NCI-H2171 (cell line): ENCODE measurements around the gene CPA4.

Experiments
- DNase-seq: peaks from one replicate; lab custom pipeline; 2025; lab: John Stamatoyannopoulos, UW

The CPA4 gene

GRCh38 chr7:130364451-130364850, 71.5 kb downstream of the CPA4 start:
- DNase-seq = no peak

- DNase-seq = peak; percentile 48
Observed at GRCh38 chr7:130365088-130365487, 72.1 kb downstream of the CPA4 start.

- peak; percentile 98 for DNase-seq
Observed at GRCh38 chr7:130365511-130366441, 72.8 kb downstream of the CPA4 start.

- no peak for DNase-seq
Observed at GRCh38 chr7:130366564-130366963, 73.6 kb downstream of the CPA4 start.

- no peak for DNase-seq
Observed at GRCh38 chr7:130367088-130367755, 74.3 kb downstream of the CPA4 start.

- no peak for DNase-seq
Observed at GRCh38 chr7:130367836-130368746, 75.1 kb downstream of the CPA4 start.

GRCh38 chr7:130369110-130369711, 76.2 kb downstream of the CPA4 start:
- no peak for DNase-seq

GRCh38 chr7:130369831-130370550, 77.0 kb downstream of the CPA4 start:
- DNase-seq = no peak

GRCh38 chr7:130371046-130371445, 78.1 kb downstream of the CPA4 start:
- no peak for DNase-seq

GRCh38 chr7:130372402-130373165, 79.6 kb downstream of the CPA4 start:
- DNase-seq = no peak
